Non-pigmented ciliary epithelial cell (primary cell): ENCODE data around the gene RASL10A.

Source experiments
- DNase-seq: peaks from one replicate; pipeline ENCODE4 v3.0.0-alpha.2; 2010; ENCODE audit warnings: low read depth

Gene RASL10A

GRCh38 chr22:29317827-29318454 is 2.4 kb upstream of the RASL10A start:
- no peak for DNase-seq

DNA sequence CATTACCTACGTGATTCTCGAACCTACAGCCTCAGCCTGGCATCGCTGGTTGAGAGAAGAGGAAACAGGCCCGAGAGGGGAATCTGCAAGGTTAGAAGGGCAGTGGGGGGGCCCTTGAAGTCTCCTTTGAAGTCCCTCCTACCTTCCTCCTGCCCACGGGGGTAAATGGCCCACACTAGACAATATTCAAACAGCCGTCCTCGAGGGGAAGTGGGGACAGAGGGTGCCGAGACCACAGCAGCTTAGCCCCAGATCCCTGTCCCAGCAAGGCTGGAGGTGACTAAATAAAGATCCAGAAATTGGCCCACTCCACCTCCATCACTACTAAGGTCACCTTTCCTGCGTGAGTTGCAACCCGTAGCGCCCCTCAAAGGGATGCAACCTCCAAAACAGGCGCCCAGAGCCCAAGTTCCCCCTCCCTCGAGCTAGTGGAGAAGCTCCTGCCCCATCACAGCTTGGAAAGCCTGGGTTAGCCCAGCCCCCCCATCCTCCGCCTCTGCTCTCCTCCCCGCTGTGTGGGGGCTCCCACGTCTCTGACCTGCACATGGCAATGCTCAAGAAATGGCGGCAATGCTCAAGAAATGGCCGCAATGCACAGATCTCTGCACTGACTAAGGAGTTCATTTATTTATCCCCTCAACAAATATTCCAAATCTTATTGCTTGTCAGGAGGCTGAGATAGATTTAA is 788 bp upstream of the RASL10A start:
- DNase-seq: no peak

- DNase-seq: no peak
These were observed 786 bp downstream of the RASL10A start for GRCh38 chr22:29314537-29315285.

DNA sequence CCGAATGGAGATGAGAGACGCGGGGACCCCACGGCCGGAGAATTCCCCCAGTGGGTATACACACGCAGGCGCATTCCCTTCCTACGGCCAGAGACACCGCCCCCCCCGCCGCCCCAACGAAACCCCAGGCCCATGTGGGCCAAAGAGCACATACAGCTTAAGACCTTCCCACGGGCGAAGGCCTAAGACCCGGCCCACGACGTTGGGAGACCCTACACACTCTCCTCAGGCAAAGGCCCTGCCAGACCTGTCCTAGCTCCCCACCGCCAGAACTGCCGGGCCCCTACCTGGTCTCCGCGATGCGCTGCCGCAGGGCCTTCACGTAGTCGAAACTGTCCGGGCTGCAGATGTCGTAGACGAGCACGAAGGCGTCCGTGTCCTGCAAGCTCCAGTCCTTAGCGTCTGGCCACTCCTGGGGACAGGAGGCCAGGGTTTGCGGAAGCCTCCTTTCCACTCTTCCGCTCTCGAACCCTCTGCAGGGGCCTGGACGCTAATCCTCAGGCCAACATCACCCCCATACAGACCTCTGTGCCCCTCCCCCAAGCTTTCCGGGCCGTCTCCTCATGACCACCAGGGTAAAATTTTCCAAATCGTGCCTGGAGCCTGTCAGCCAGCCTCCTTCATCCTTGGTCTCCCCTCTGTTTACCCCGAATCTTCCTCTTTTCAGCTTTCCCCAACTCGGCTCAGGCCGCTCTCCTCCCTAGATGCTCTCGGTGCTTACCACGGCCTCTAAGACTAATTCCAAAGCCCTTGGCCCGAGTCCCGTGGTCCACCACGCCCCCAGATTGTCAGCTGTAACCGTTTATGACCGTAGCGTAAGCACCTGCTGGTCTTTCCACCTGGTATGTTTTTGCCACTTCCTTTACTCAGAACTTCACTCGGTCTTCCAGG is 1.7 kb downstream of the RASL10A start:
- DNase-seq: no peak

DNA sequence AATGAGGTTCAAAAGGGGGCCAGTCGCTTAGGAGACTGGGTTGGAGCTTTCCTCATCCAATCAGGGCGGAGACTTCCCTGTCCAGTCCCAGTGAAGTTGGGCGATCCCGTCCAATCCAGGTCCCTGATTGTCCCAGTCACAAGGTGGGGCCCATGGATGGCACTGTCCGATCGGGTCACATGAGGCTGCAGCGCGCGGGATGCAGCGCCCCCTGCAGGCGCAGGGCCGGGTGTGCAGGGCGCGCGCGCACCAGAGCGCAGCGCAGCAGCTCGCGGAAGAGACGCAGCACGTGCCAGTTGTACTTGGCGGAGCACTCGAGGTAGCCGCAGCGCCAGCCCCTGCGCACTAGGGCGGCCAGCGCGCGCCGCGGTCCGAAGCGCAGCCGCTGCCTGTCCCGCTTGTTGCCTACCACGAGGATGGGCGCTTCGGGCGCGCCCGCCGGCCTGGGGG is 2.3 kb downstream of the RASL10A start:
- DNase-seq: no peak

DNA sequence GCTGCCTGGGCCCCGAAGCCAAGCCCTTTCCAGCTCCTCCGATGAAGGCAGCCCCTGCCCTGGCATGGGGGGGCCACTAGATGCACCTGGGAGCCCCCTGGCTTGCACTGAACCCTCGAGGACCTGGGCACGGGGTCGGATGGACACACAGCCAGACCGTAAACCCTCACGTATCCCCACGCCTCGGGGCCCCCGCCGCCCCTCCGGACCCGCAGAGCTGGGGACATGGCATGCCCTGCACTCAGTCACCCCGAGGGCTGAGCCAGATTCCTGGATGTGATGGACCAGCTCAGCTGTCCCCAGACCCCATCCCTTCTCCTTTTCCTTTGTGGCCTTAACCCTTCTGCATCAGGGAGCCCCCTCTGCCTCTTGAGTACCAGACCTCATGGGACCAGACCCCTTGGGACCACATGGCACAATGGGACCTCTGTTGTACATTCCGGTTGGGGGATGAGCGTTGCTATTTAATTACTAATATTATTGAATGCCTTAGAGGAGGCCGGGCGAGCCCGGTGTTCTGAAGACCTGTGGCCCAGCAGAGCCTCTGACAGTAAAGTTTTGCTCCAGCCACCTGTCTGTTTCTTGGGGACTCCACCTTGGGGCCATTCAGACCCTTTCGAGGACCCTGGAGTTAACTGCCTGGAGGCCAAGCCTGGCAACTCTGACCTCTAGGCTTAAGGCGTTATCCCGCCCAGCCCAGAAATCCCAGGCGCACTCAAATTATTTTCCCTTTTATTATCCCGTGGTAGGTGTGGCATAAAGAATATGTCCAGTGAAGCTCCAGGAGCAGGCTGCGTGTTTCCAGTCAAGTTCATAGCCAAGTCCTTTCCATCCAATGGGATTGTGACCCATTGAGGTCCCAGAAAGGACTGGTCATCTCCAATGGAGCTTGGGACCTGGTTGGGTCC is 3.0 kb downstream of the RASL10A start:
- DNase-seq: no peak

- no peak for DNase-seq
These were observed 3.9 kb downstream of the RASL10A start for GRCh38 chr22:29311464-29312217.

DNA sequence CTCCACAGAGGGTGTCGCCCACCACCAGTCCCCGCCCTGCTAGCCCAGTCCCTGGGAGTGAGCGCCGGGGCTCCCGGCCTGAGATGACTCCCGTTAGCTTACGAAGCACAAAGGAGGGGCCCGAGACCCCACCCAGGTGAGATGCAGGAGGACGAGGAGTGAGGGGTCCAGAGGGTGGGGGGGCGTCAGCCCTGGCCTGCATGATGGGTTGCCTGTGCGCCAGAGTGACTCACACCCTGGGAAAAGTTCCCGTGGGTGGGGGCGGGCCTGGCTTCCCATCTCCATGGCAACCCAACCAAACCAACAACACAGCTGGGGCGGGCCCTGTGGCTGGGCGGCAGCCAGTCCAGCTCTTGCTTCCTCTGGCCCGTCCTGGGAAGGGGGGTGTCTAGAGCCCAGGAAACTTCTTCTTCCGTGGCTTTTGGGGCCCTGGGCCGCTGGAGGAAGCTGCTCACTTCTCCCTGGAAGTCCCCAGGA is 4.6 kb downstream of the RASL10A start:
- DNase-seq: peak; percentile 83

- DNase-seq: no peak
These were observed 5.2 kb downstream of the RASL10A start for GRCh38 chr22:29310065-29310862.

DNA sequence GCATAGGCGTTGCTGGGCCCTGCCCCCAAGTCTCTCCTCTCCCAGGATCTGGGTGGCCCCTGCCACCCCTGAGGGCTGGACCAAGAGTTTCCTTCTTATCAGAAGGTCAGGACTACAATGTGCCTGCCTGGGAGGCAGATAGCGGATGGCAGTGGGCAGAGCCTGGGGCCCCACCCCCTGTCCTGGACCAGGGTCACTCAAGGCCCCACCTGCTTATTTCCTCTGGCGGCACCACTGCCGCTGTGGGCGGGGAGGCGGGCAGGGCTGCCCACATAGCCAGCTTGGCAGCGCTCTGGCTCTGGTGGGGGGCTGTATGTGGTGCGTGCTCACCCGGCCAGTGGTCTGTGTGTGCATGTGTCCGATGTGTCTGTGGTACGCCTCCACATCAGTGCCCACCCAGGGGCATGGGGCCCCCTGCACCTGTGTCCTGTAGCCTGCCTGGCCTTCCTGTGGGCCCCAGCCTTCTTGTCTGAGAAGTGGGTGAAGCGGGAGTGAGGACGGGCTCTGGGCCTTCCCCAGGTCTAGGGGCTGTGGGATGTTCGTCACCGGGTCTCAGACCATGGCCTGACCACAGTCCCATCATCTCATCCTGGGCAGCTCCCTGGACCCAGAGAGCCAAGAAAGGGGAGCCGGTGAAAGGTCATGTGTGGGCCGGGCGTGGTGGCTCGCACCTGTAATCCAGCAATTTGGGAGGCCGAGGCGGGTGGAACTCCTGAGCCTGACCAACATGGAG is 6.0 kb downstream of the RASL10A start:
- no peak for DNase-seq

GRCh38 chr22:29308791-29309262 is 6.7 kb downstream of the RASL10A start:
- DNase-seq: peak; percentile 47

DNA sequence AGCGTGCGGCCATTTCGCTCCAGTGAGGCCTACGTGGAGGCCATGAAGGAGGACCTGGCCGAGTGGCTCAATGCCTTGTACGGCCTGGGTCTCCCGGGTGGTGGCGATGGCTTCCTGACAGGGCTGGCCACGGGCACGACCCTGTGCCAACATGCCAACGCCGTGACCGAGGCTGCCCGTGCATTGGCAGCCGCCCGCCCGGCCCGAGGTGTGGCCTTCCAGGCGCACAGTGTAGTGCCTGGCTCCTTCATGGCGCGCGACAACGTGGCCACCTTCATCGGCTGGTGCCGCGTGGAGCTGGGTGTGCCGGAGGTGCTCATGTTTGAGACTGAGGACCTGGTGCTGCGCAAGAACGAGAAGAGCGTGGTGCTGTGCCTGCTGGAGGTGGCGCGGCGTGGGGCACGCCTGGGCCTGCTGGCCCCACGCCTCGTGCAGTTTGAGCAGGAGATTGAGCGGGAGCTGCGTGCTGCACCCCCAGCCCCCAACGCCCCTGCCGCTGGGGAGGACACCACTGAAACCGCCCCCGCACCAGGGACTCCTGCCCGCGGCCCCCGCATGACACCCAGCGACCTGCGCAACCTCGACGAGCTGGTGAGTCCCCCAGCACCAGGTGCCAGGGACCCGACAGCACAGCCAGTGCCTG is 7.2 kb downstream of the RASL10A start:
- DNase-seq: no peak

GRCh38 chr22:29307596-29308147 is 7.8 kb downstream of the RASL10A start:
- no peak for DNase-seq

DNA sequence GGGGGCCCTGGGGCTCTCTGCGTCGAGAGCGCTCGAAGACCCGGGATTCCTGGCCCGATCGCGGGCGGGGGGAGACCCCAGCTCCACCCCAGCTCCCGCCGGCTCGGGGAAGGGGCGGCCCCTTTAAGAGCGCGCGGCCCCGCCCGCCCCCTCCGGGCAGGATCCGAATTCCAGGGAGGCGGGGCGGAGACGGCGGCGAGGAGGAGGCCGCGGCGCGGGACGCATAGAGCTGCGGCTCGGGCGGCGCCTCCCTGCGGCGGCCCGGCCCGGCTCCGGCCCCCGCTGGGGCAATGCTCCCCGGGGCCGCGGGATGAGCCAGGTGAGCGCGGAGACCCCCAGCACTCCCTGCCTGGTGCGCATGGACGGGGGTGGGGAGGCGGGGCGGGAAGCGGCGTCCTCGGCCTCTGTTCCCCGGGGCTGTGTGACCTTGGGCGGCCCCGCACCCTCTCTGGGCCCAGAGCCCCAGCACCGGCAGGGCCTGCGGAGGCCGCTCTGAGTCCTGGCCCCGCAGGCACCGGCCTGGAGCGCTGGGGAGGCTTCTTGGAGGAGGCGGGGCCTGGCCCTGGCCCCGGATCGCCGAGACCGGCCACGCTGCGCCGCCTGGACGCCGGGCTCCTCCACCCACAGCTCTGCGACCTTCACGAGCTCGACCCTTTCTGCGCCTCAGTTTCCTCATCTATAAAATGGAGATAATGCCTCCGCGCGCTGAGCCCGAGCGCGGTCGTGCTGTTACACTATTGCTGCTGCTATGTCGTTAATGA is 8.5 kb downstream of the RASL10A start:
- DNase-seq: no peak

- no peak for DNase-seq
These were observed 9.2 kb downstream of the RASL10A start, which contains the start of gene GAS2L1 for GRCh38 chr22:29306175-29306834. GAS2L1 (plus strand) TSS chr22:29306650; CDS start chr22:29308106, 1,456 bp downstream.

DNA sequence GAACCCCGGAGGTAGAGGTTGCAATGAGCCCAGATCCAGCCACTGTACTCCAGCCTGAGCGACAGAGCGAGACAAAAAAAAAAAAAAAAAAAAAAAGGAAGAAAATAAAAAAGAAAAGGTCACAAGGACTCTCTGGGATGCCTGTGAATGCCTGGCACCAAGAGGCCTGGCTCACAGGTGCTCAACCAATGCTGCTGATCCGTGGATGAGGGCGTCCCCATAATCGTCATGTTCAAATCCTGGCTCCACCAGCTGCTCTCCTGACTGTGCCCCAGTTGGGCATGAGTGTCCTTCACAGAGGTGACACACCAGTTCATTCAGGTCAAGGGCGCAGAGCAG is 9.7 kb downstream of the RASL10A start:
- DNase-seq: no peak
